HAP-1 (cell line): ENCODE data around the gene REC114.
"Not testable (repeated sequence)": the region's sequence is repeated elsewhere in the genome, so short reads cannot be mapped to it uniquely, and the experiment has no call there.

Source experiments
- DNase-seq, 2 experiments: peaks; one replicate each; pipeline ENCODE4 v3.0.0-alpha.2; 2016 to 2020; ENCODE audit warnings: low spot score in 2 of 2
- H3K27me3 ChIP-seq: fragments of 250-450 bp; sonication (Bioruptor Pico); 2 replicates; pipeline ENCODE4 v1.5.1; 2020; ENCODE audit warnings: low read depth, mild to moderate bottlenecking, moderate library complexity
- H3K36me3 ChIP-seq: fragments of 250-450 bp; sonication (Bioruptor Pico); replicated peaks from 2 replicates; pipeline ENCODE4 v1.5.1; 2020; ENCODE audit warnings: mild to moderate bottlenecking
- H3K4me1 ChIP-seq: fragments of 250-450 bp; sonication (Bioruptor Pico); 2 replicates; pipeline ENCODE4 v1.5.1; 2020; ENCODE audit warnings: mild to moderate bottlenecking
- H3K4me3 ChIP-seq: fragments of 250-450 bp; sonication (Bioruptor Pico); 2 replicates; pipeline ENCODE4 v1.5.1; 2020; ENCODE audit warnings: mild to moderate bottlenecking, moderate library complexity
- H3K9me3 ChIP-seq: fragments of 250-450 bp; sonication (Bioruptor Pico); 2 replicates; pipeline ENCODE4 v1.5.1; 2020; ENCODE audit warnings: mild to moderate bottlenecking, moderate library complexity
- in situ Hi-C: fragments of 300-500 bp; cut with MboI; formaldehyde crosslinking; loops from 3 replicates; pipeline ENCODE4 v1.14.3; 2020; ENCODE audit warnings: low sequenced_read_pairs, inconsistent platforms, mixed read lengths

Gene REC114

DNA sequence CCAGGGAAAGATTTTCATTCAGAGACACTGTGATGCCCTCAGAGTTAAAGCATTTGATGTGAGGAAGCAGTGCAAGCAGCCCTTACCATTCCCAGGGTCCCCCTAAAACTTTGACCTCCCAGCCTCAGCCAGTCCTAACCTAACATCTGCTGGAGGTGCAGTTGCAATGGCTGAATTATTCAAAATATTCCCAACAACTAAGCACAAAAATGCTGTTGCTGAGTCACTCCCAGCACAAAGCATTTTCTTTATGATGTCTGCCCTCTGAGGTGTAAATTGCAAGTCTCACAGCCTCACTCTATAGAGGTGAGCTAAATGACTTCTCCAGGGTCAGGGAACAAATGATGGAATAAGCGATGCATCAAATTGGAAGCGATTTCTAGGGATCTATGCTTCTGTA, 6.4 kb upstream of the REC114 start:
- in situ Hi-C loops = no loop called here
- no peak for DNase-seq
- Histone ChIP-seq H3K36me3 (no peaks in the 10 kb centered on the region), H3K4me1 (peaks cover 11% of the 10 kb centered on the region), H3K9me3 (no peaks in the 10 kb centered on the region), H3K27me3 (peaks cover 65% of the 10 kb centered on the region), H3K4me3 (no peak overlapping the region)

- Histone ChIP-seq H3K27me3 (peaks cover 68% of the 10 kb centered on the region), H3K36me3 (no peaks in the 10 kb centered on the region), H3K9me3 (no peaks in the 10 kb centered on the region), H3K4me3 (no peak overlapping the region), H3K4me1 (peaks cover 11% of the 10 kb centered on the region)
- in situ Hi-C loops = no loop called here
- DNase-seq = no peak
Measured at GRCh38 chr15:73437543-73438109, 5.3 kb upstream of the REC114 start.

DNA sequence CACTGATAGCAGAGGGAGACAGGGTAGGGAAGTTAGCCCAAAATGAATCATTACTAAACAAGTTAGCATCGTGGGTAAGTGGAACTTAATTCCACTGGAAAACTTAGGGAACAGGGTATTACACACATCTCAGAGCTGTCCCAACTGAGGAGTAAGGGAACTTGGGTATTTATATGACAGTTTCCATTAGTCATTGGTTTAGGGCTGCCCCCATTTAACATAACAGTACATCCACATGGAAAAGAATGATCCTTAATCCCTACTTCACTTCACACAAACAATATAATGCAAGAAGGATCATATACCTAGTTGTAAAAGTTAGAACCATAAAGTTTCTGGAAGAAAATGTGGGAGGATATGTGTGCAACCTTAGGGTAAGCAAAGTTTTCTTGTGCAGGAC, 4.3 kb upstream of the REC114 start:
- no peaks in the 10 kb centered on the region for H3K9me3 ChIP-seq
- peaks cover 11% of the 10 kb centered on the region for H3K4me1 ChIP-seq
- peak in 1 of 2 experiments; percentile 94 for DNase-seq
- in situ Hi-C loops = no loop called here
- no peaks in the 10 kb centered on the region for H3K36me3 ChIP-seq
- H3K4me3 ChIP-seq = no peak overlapping the region
- H3K27me3 ChIP-seq = peaks cover 69% of the 10 kb centered on the region

- Histone ChIP-seq H3K27me3 (peaks cover 76% of the 10 kb centered on the region), H3K4me1 (peaks cover 11% of the 10 kb centered on the region), H3K36me3 (no peaks in the 10 kb centered on the region), H3K4me3 (no peak overlapping the region), H3K9me3 (no peaks in the 10 kb centered on the region; the same call in 1 of the 2 replicates)
- DNase-seq = no peak
- in situ Hi-C loops = no loop called here
Measured at GRCh38 chr15:73440571-73440970, 2.4 kb upstream of the REC114 start.

GRCh38 chr15:73442421-73442820, 543 bp upstream of the REC114 start:
- Histone ChIP-seq H3K4me1 (peaks cover 11% of the 10 kb centered on the region), H3K27me3 (peaks cover 64% of the 10 kb centered on the region), H3K4me3 (no peak overlapping the region), H3K36me3 (no peaks in the 10 kb centered on the region), H3K9me3 (no peaks in the 10 kb centered on the region; the same call in 1 of the 2 replicates)
- no peak for DNase-seq
- in situ Hi-C loops = no loop called here

DNA sequence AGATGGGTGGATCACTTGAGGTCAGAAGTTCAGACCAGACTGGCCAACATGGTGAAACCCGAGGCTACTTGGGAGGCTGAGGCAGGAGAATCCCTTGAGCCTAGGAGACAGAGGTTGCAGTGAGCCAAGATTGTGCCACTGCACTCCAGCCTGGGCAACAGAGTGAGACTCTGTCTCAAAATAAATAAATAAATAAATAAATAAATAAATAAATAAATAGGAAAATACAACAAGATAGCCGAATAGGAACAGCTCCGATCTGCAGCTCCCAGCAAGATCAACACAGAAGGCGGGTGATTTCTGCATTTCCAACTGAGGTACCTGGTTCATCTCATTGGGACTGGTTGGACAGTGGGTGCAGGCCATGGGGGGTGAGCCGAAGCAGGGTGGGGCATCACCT, 4.5 kb downstream of the REC114 start:
- in situ Hi-C loops = not testable (repeated sequence)

DNA sequence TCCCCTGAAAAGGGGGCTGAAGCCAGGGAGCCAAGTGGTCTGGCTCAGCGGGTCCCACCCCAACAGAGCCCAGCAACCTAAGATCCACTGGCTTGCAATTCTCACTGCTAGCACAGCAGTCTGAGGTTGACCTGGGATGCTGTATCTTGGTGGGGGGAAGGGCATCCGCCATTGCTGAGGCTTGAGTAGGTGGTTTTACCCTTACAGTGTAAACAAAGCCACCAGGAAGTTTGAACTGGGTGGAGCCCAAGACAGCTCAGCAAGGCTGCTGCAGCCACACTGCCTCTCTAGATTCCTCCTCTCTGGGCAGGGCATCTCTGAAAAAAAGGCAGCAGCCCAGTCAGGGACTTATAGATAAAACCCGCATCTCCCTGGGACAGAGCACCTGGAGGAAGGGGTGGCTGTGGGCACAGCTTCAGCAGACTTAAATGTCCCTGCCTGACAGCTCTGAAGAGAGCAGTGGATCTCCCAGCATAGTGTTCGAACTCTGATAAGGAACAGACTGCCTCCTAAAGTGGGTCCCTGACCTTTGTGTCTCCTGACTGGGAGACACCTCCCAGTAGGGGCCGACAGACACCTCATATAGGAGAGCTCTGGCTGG, 5.3 kb downstream of the REC114 start:
- H3K9me3 ChIP-seq, H3K36me3 ChIP-seq, H3K4me1 ChIP-seq, H3K4me3 ChIP-seq, DNase-seq, in situ Hi-C loops: not testable (repeated sequence)
- peaks cover 31% of the 10 kb centered on the region for H3K27me3 ChIP-seq

More for the DNA sequence above, 4.5 kb downstream of the REC114 start:
- H3K4me3 ChIP-seq, DNase-seq, H3K9me3 ChIP-seq, H3K4me1 ChIP-seq, H3K36me3 ChIP-seq: not testable (repeated sequence)
- H3K27me3 ChIP-seq = peaks cover 32% of the 10 kb centered on the region

DNA sequence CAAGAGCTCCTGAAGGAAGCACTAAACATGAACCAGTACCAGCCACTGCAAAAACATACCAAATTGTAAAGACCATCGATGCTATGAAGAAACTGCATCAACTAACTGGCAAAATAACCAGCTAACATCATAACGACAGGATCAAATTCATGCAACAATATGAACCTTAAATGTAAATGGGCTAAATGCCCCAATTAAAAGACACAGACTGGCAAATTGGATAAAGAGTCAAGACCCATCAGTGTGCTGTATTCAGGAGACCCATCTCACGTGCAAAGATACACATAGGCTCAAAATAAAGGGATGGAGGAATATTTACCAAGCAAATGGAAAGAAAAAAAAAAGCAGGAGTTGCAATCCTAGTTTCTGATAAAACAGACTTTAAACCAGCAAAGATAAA, 7.0 kb downstream of the REC114 start:
- H3K27me3 ChIP-seq = peaks cover 23% of the 10 kb centered on the region
- DNase-seq, H3K36me3 ChIP-seq, H3K4me3 ChIP-seq, H3K9me3 ChIP-seq, in situ Hi-C loops, H3K4me1 ChIP-seq: not testable (repeated sequence)

GRCh38 chr15:73454096-73454495, 11.1 kb downstream of the REC114 start:
- H3K9me3 ChIP-seq = no peaks in the 10 kb centered on the region
- no peak for DNase-seq
- no peaks in the 10 kb centered on the region for H3K36me3 ChIP-seq
- peaks cover 25% of the 10 kb centered on the region for H3K27me3 ChIP-seq
- in situ Hi-C loops = no loop called here
- H3K4me1 ChIP-seq = peaks cover 3% of the 10 kb centered on the region
- no peak overlapping the region for H3K4me3 ChIP-seq

DNA sequence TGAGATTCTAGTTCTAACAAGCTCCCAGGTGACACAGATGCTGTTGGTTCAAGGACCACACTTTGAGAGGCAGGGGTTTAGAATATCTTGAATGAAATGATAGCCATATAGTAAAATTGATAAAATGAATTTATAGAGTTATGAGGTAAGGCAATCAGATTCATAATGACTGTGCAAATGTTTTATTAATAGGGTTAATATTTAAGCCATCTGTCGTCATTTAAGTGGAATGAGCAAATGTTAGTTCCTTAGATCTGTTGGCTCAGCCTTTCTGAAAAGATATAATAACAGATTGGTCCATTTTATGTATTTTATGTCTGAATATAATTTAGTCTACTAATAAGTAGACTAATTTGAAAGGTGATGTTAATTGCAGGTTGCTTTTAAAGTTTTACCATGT, 12.9 kb downstream of the REC114 start:
- Histone ChIP-seq H3K4me3 (no peak overlapping the region), H3K4me1 (peaks cover 3% of the 10 kb centered on the region), H3K36me3 (no peaks in the 10 kb centered on the region), H3K9me3 (no peaks in the 10 kb centered on the region), H3K27me3 (peaks cover 29% of the 10 kb centered on the region)
- DNase-seq = no peak
- in situ Hi-C loops = no loop called here

GRCh38 chr15:73457334-73457733, 14.4 kb downstream of the REC114 start:
- no peaks in the 10 kb centered on the region for H3K9me3 ChIP-seq
- no peaks in the 10 kb centered on the region for H3K36me3 ChIP-seq
- peaks cover 24% of the 10 kb centered on the region for H3K27me3 ChIP-seq
- in situ Hi-C loops = no loop called here
- H3K4me1 ChIP-seq = peaks cover 3% of the 10 kb centered on the region
- no peak for DNase-seq
- H3K4me3 ChIP-seq = no peak overlapping the region

- in situ Hi-C loops = no loop called here
- H3K9me3 ChIP-seq = no peaks in the 10 kb centered on the region
- H3K27me3 ChIP-seq = peaks cover 21% of the 10 kb centered on the region
- no peaks in the 10 kb centered on the region for H3K4me1 ChIP-seq
- DNase-seq = no peak
- no peaks in the 10 kb centered on the region for H3K36me3 ChIP-seq
- H3K4me3 ChIP-seq = no peak overlapping the region
Measured at GRCh38 chr15:73460662-73461061, 17.7 kb downstream of the REC114 start.

- H3K4me1 ChIP-seq = no peaks in the 10 kb centered on the region
- no peaks in the 10 kb centered on the region for H3K9me3 ChIP-seq
- peaks cover 27% of the 10 kb centered on the region for H3K27me3 ChIP-seq
- in situ Hi-C loops = no loop called here
- H3K4me3 ChIP-seq = no peak overlapping the region
- DNase-seq = peak in 1 of 2 experiments; percentile 29
- H3K36me3 ChIP-seq = no peaks in the 10 kb centered on the region
Measured at GRCh38 chr15:73464602-73465001, 21.6 kb downstream of the REC114 start.

GRCh38 chr15:73467758-73468157, 24.8 kb downstream of the REC114 start:
- no peak for DNase-seq
- Histone ChIP-seq H3K36me3 (no peaks in the 10 kb centered on the region), H3K9me3 (no peaks in the 10 kb centered on the region), H3K27me3 (peaks cover 46% of the 10 kb centered on the region), H3K4me3 (no peak overlapping the region), H3K4me1 (no peaks in the 10 kb centered on the region)
- in situ Hi-C loops = no loop called here

DNA sequence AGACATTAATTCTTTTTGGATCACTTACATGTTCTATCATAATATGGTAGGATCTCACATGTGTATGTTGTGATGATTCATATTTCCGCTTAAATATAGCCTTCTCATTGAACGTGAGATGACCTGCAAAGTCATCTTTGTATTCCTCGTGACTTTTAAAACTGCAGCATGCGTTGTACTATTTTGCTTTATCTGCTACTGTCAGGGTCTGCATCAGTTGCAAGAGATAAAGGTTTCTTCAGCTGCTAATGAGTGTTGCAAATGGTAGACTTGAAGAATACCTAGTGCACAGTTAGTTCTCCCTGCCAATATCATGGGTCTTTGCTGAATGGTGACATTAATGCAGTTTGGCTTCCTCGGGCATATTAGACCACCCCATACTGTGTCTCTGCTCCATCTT, 31.8 kb downstream of the REC114 start:
- Histone ChIP-seq H3K36me3 (no peaks in the 10 kb centered on the region), H3K4me1 (no peaks in the 10 kb centered on the region), H3K27me3 (peaks cover 40% of the 10 kb centered on the region), H3K9me3 (no peaks in the 10 kb centered on the region), H3K4me3 (no peak overlapping the region)
- in situ Hi-C loops = no loop called here
- no peak for DNase-seq
